ENCODE results near the gene ANKRD40CL.

GRCh38 chr17:50797135-50797810 is 30.0 kb upstream of the ANKRD40CL start:
- no peak for TF ChIP-seq CTCF (IDR thresholded peaks at IDR 0.05)
- no peak for TF ChIP-seq POLR2A (IDR thresholded peaks at IDR 0.05)

Measured in esophagus squamous epithelium (tissue), 4 donors.